Measurements from ENCODE around the gene CEP78.

Gene CEP78

GRCh38 chr9:78320030-78320693 is 84.3 kb downstream of the CEP78 start:
- H3K36me3 Mint-ChIP-seq (ENCODE audit: low read depth): peaks cover 72% of the 10 kb centered on the region
- no peaks in the 10 kb centered on the region for H3K27me3 Mint-ChIP-seq
- no peak for ATAC-seq
- H3K27ac Mint-ChIP-seq: no peak overlapping the region
- no peaks in the 10 kb centered on the region for H3K4me1 Mint-ChIP-seq
- DNase-seq: no peak
- no peaks in the 10 kb centered on the region for H3K9me3 Mint-ChIP-seq
- no peak overlapping the region for H3K4me3 Mint-ChIP-seq

DNA sequence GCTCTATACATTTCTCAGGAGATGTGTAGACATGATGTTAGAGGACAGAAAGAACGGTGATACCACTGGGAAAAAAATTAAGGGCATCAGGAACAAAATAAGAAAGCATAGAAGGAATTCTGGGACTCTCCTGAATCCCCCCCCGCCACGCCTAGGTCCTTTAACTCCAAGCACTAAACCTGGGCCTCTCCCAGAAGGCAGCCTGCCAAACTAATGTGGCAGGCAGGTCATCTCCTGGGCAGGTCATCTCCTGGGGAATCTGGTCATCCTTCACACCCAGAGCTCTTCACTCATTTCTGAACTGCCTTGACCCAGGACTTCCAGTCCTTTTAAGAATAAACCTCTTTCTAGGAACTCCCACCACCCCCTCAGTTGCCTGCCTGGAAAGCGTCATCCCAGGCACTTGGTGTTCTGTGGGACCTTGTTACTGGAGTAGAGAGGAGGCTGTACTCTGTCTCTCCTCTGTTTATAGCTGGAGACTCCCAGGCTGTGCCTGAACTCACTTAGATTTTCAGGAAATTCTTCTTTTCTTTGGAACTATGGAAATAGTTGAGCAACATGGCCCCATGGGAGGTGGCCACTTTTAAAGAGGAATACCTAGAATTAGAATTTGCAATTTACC is 85.1 kb downstream of the CEP78 start:
- Mint-ChIP-seq H3K4me3 (no peak overlapping the region), H3K27me3 (no peaks in the 10 kb centered on the region), H3K4me1 (no peaks in the 10 kb centered on the region), H3K9me3 (no peaks in the 10 kb centered on the region), H3K27ac (no peak overlapping the region), H3K36me3 (ENCODE audit: low read depth) (peaks cover 79% of the 10 kb centered on the region)
- ATAC-seq (no peak), DNase-seq (no peak)

DNA sequence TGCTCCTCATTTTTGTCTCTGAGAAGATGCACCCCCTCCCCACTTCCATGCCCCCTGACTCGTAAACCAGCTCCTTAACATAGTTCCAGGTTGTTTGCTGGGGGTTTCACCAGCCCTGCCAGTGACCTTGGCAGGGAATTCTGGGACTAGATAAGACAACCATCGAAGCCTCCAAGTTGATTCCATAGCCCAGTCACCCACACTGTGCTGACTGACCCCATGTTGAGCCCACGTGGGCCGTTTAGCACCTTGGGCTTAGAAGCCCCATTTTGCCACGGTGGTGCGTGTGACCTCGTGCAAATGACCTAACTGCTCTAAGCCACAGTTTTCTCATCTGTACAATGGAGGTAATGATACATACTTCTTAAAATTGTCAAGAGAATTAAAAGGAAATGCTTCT is 85.6 kb downstream of the CEP78 start:
- Mint-ChIP-seq H3K36me3 (ENCODE audit: low read depth) (peaks cover 81% of the 10 kb centered on the region), H3K4me3 (no peak overlapping the region), H3K27ac (no peak overlapping the region), H3K9me3 (no peaks in the 10 kb centered on the region), H3K27me3 (no peaks in the 10 kb centered on the region), H3K4me1 (no peaks in the 10 kb centered on the region)
- ATAC-seq: no peak
- DNase-seq: no peak

GRCh38 chr9:78324068-78324650 is 88.3 kb downstream of the CEP78 start:
- Mint-ChIP-seq H3K4me3 (no peak overlapping the region), H3K27ac (no peak overlapping the region), H3K36me3 (ENCODE audit: low read depth) (peaks cover 79% of the 10 kb centered on the region), H3K4me1 (no peaks in the 10 kb centered on the region), H3K27me3 (no peaks in the 10 kb centered on the region), H3K9me3 (no peaks in the 10 kb centered on the region)
- no peak for ATAC-seq
- no peak for DNase-seq

DNA sequence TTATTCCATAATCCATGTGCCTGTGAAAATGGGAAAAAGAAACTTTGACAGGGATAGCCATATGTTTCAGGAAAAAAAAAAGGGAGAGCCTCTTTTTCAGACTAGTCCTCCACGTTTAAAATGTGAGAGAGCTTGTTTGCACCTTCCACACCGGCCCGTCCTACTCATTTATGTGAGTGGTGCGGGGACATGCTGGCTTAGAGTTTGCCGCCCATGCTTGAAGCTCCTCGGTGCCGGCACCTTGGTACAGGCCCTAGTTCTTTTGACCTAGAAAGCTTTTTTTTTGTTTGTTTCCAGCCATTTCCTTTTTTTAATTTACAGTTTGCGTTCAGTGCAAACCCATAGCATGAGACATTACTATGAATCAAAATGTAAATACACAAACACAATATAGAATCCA is 88.8 kb downstream of the CEP78 start:
- Mint-ChIP-seq H3K4me3 (no peak overlapping the region), H3K9me3 (no peaks in the 10 kb centered on the region), H3K4me1 (no peaks in the 10 kb centered on the region), H3K36me3 (ENCODE audit: low read depth) (peaks cover 78% of the 10 kb centered on the region), H3K27ac (no peak overlapping the region), H3K27me3 (no peaks in the 10 kb centered on the region)
- DNase-seq: no peak
- ATAC-seq: no peak

DNA sequence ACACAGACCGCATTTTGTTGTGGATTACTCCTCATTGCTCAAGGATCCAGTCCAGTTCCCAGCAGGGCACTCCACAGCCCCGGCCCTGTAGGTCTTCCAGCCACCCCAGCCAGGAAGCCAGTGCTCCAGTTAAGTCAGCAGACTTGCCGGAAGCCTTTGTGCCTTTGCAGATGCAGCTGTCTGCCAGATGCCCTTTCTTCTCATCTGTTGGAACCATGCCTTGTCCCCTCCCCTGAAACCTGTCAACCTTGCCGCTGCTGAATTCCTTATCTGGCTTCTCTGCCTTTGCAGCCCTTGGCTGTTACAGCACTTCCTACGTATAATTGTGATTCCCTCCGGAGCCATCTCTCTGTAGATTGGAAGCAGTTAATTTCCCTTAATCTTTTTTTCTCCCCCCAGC is 89.5 kb downstream of the CEP78 start:
- Mint-ChIP-seq H3K36me3 (ENCODE audit: low read depth) (peaks cover 76% of the 10 kb centered on the region), H3K27ac (no peak overlapping the region), H3K9me3 (no peaks in the 10 kb centered on the region), H3K4me1 (no peaks in the 10 kb centered on the region), H3K27me3 (no peaks in the 10 kb centered on the region), H3K4me3 (no peak overlapping the region)
- ATAC-seq (no peak), DNase-seq (no peak)

DNA sequence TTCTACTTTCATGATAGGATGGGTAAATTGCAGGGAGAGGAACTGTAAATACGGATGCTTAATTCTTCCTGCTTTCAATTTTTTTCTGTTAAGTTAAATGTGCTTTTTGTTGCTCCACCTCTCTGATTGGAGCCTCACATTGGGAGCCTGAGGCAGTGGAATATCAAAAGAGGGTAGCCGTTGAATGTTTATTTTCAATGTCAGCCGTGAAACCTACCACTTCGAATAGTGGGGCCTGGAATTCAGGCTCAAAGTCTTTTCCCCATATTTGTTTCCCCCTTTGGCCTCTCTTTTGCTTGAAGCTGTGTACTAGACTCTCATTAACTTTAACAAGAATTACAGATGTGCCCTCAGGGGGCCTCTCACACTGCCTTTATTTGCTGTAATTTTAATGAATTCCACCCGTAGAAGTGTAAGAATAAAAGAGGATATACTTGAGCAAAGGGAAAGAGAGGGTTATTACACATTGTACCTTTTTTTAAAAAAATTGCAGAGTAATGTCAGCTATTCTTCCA is 90.0 kb downstream of the CEP78 start:
- no peak for ATAC-seq
- Mint-ChIP-seq H3K9me3 (peaks cover 2% of the 10 kb centered on the region), H3K27ac (no peak overlapping the region), H3K27me3 (no peaks in the 10 kb centered on the region), H3K4me3 (no peak overlapping the region), H3K4me1 (no peaks in the 10 kb centered on the region), H3K36me3 (ENCODE audit: low read depth) (peaks cover 76% of the 10 kb centered on the region)
- no peak for DNase-seq

DNA sequence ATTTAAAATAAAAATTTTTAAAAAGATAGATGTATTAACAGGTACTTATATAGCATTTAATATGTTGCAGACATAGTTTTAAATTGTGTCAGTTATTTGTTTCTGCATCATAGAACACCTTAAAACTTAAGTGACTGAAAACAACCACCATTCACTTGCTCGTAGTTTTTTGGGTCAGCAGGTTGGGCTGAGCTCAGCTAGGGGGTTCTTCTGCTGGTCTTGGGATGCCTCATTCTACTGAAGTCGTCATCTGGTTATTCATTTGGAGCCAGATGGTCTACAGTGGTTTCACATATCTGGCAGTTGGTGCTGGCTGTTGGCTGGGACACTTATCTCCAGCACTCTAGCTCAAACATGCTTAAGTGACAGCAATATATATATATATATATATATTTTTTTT is 90.7 kb downstream of the CEP78 start:
- no peak overlapping the region for H3K4me3 Mint-ChIP-seq
- H3K36me3 Mint-ChIP-seq (ENCODE audit: low read depth): peaks cover 76% of the 10 kb centered on the region
- DNase-seq: no peak
- no peak for ATAC-seq
- H3K9me3 Mint-ChIP-seq: peaks cover 6% of the 10 kb centered on the region
- H3K27me3 Mint-ChIP-seq: no peaks in the 10 kb centered on the region
- no peaks in the 10 kb centered on the region for H3K4me1 Mint-ChIP-seq
- H3K27ac Mint-ChIP-seq: no peak overlapping the region

Data from activated naive CD8-positive, alpha-beta T cell treated with anti-CD3 and anti-CD28 coated beads, Interleukin-2, amount 50 U/mL, for 24 hours (primary cell).